Measurements from ENCODE around the gene COL18A1. TPM values are rescaled to one million over a fixed set of nuclear protein-coding genes. Genes with fewer than 3 reads are reported as not detected.

Gene COL18A1
- total RNA-seq, 2 donors from 2014 or later: 117 to 134 TPM

GRCh38 chr21:45474323-45474950 is 69.5 kb downstream of the COL18A1 start:
- Histone ChIP-seq H3K36me3 (peaks cover 26% of the 10 kb centered on the region), H3K4me3 (no peak overlapping the region), H3K27me3 (no peaks in the 10 kb centered on the region), H3K9me3 (no peaks in the 10 kb centered on the region), H3K4me1 (peaks cover 0 to 43% of the 10 kb centered on the region in 2 donors), H3K27ac (no peak overlapping the region)
- DNase-seq (ENCODE audit: low spot score): no peak
- TF ChIP-seq CTCF (IDR thresholded peaks at IDR 0.05): no peak

DNA sequence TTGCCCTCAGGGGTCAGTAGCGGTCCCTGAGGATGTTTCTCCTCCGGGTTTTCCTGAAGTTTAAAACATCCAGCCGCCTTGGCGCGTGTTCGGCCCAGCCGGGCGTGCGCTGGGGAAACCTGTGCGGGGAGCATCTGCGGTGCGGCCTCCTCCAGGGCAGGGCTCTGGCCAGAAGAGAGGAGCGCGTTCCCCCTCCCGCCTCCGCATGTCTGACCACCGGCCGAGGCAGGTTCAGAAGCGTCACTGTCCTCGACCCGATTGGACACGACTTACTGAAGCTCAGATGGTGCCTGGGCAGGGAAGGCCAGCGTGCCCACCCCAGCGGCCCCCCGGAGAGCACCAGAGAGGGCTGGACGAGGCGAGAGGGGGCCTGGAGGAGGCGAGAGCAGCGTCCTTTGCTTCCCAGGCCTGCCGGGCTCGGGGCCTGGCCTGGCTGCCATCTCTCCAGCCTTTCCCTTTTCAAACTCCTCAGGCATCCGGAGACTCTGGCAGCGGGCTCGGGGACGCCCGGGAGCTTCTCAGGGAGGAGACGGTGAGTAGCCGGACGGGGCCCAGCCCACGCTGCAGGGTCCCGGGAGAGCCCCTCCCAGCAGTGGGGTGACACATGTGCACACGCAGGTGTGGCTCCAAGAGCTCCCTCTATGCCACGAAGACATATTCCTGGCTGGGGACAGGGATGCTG is 70.2 kb downstream of the COL18A1 start:
- no peak for DNase-seq (ENCODE audit: low spot score)
- no peaks in the 10 kb centered on the region for H3K9me3 ChIP-seq
- no peak for TF ChIP-seq CTCF (IDR thresholded peaks at IDR 0.05)
- H3K4me3 ChIP-seq: no peak overlapping the region
- H3K27ac ChIP-seq: no peak overlapping the region
- H3K4me1 ChIP-seq: peaks cover 0 to 36% of the 10 kb centered on the region in 2 donors
- H3K36me3 ChIP-seq: peaks cover 30% of the 10 kb centered on the region
- no peaks in the 10 kb centered on the region for H3K27me3 ChIP-seq

DNA sequence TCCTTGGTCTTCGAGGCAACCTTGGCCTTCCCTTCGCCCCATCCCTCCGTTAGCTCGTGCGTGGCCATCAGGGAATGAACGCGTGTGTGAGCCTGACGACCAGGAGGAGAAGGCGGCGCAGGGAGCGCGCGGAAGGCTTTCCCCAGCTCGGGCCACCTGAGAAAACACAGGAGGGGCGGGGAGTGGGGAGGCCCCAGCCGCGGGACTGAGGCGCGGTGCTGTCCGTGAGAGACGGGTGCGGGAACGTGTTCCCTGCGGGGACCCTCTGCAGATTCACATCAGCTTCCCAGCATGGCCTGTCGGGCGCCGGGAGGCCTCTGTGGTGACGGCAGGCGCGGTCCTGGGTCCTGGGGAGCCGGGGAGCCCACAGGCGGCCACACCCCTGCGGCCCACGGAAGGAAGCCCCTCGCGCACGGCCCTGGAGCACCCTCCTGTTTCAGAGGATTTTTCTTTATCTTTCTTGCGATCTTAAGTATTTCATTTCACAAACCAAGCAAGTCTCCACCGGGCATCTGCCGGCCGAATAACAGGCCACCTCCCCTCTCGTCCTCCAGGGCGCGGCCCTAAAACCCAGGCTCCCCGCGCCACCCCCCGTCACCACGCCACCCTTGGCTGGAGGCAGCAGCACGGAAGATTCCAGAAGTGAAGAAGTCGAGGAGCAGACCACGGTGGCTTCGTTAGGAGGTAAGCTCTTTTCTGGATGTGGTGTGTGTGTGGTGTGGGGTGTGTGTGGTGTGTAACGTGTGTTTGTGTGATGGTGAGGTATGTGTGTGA is 71.0 kb downstream of the COL18A1 start:
- H3K4me3 ChIP-seq: no peak overlapping the region
- no peak for DNase-seq (ENCODE audit: low spot score)
- TF ChIP-seq CTCF (IDR thresholded peaks at IDR 0.05): no peak
- H3K27me3 ChIP-seq: no peaks in the 10 kb centered on the region
- H3K4me1 ChIP-seq: peaks cover 0 to 30% of the 10 kb centered on the region in 2 donors
- peaks cover 34% of the 10 kb centered on the region for H3K36me3 ChIP-seq
- H3K9me3 ChIP-seq: no peaks in the 10 kb centered on the region
- no peak overlapping the region for H3K27ac ChIP-seq

GRCh38 chr21:45476582-45476981 is 71.6 kb downstream of the COL18A1 start:
- no peak for TF ChIP-seq CTCF (IDR thresholded peaks at IDR 0.05)
- no peaks in the 10 kb centered on the region for H3K27me3 ChIP-seq
- no peak overlapping the region for H3K27ac ChIP-seq
- no peaks in the 10 kb centered on the region for H3K9me3 ChIP-seq
- H3K4me3 ChIP-seq: no peak overlapping the region
- H3K36me3 ChIP-seq: peaks cover 40% of the 10 kb centered on the region
- H3K4me1 ChIP-seq: peaks cover 0 to 26% of the 10 kb centered on the region in 2 donors
- DNase-seq (ENCODE audit: low spot score): no peak

GRCh38 chr21:45477176-45478114 is 72.5 kb downstream of the COL18A1 start:
- TF ChIP-seq CTCF (IDR thresholded peaks at IDR 0.05): no peak
- no peak for DNase-seq (ENCODE audit: low spot score)
- no peaks in the 10 kb centered on the region for H3K9me3 ChIP-seq
- H3K27ac ChIP-seq: peak overlapping the region; percentile 27 to 29
- H3K27me3 ChIP-seq: no peaks in the 10 kb centered on the region
- H3K36me3 ChIP-seq: peaks cover 45% of the 10 kb centered on the region
- peak overlapping the region in 1 of 2 donors; percentile 10 for H3K4me3 ChIP-seq
- peaks cover 0 to 17% of the 10 kb centered on the region in 2 donors for H3K4me1 ChIP-seq

All from right atrium auricular region (tissue), 2 donors.